ES-I3 (cell line): ENCODE data around the gene FUNDC2.

Experiments
- H3K36me3 ChIP-seq: 2 replicates; pipeline ENCODE4 v1.6.1; 2013; ENCODE audit warnings: mild to moderate bottlenecking, low read length, control low read depth, moderate library complexity; ENCODE audit not compliant: insufficient read depth
- H3K4me1 ChIP-seq: 2 replicates; pipeline ENCODE4 v1.6.1; 2013; ENCODE audit warnings: mild to moderate bottlenecking, control low read depth, low read length; ENCODE audit not compliant: insufficient read depth
- H3K9ac ChIP-seq: 2 replicates; pipeline ENCODE4 v1.6.1; 2013; ENCODE audit warnings: low read depth, mild to moderate bottlenecking, low read length, moderate library complexity
- H3K9me3 ChIP-seq: 2 replicates; pipeline ENCODE4 v1.6.1; 2013; ENCODE audit warnings: mild to moderate bottlenecking, low read length, moderate library complexity; ENCODE audit not compliant: control insufficient read depth, insufficient read depth

FUNDC2 gene, protein sequence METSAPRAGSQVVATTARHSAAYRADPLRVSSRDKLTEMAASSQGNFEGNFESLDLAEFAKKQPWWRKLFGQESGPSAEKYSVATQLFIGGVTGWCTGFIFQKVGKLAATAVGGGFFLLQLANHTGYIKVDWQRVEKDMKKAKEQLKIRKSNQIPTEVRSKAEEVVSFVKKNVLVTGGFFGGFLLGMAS

GRCh38 chrX:155026727-155027508 lies at the start of gene FUNDC2:
Gene FUNDC2 (plus strand): TSS chrX:155026844. CDS start chrX:155026939, 95 bp downstream.
- H3K36me3 ChIP-seq = no peaks in the 10 kb centered on the region
- no peaks in the 10 kb centered on the region for H3K4me1 ChIP-seq
- no peaks in the 10 kb centered on the region for H3K9me3 ChIP-seq
- peak within 1 kb of the TSS; percentile 74 for H3K9ac ChIP-seq

- no peaks in the 10 kb centered on the region; the same call in 1 of the 2 replicates for H3K4me1 ChIP-seq
- no peak overlapping the region for H3K9ac ChIP-seq
- no peaks in the 10 kb centered on the region; the same call in 1 of the 2 replicates for H3K9me3 ChIP-seq
- no peaks in the 10 kb centered on the region for H3K36me3 ChIP-seq
These were observed 47.0 kb upstream of the FUNDC2 start for GRCh38 chrX:154979629-154980028.

- no peaks in the 10 kb centered on the region for H3K36me3 ChIP-seq
- H3K4me1 ChIP-seq = no peaks in the 10 kb centered on the region; the same call in 1 of the 2 replicates
- H3K9ac ChIP-seq = no peak overlapping the region; the same call in 1 of the 2 replicates
- no peaks in the 10 kb centered on the region; the same call in 1 of the 2 replicates for H3K9me3 ChIP-seq
These were observed 46.1 kb upstream of the FUNDC2 start for GRCh38 chrX:154980330-154981115.

- H3K9me3 ChIP-seq = no peaks in the 10 kb centered on the region; the same call in 1 of the 2 replicates
- no peaks in the 10 kb centered on the region; the same call in 1 of the 2 replicates for H3K4me1 ChIP-seq
- H3K36me3 ChIP-seq = no peaks in the 10 kb centered on the region
- H3K9ac ChIP-seq = no peak overlapping the region
These were observed 45.6 kb upstream of the FUNDC2 start for GRCh38 chrX:154981116-154981411.

DNA sequence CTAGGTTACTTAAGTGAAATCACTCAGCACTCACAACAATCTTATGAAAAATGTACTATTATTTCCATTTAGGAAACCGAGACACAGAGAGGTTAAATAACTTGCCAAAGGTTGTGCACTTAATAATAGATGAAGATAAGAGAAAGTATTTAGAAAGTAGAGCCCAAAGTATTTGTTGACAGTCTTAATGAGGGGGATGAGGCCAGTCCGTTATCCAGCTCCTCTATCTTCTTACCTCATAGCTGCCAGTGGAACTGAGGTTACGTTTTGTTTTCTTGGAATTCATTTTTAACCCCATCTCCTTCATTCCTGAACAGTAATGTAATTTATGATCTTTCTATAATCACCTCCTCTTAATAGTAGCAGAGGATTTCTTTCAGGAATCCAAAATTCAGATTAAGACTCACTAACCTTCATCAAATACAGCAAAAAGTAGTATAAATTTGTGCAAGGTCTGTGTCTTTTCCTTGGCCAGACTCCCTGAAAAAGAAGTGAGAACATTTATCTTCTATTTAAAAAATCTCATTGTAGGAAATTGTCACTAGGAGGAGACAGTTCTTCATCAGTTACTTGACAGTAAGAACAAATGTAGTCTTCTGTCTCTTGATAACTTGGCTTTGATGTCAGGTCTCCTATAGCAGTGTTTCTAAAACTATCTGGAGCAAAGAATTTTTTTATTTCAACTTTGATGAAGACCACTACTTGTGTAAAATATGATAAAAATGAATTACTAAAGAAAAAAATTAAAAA lies 39.6 kb upstream of the FUNDC2 start:
- Histone ChIP-seq H3K36me3 (no peaks in the 10 kb centered on the region), H3K9ac (no peak overlapping the region), H3K9me3 (no peaks in the 10 kb centered on the region), H3K4me1 (no peaks in the 10 kb centered on the region)

DNA sequence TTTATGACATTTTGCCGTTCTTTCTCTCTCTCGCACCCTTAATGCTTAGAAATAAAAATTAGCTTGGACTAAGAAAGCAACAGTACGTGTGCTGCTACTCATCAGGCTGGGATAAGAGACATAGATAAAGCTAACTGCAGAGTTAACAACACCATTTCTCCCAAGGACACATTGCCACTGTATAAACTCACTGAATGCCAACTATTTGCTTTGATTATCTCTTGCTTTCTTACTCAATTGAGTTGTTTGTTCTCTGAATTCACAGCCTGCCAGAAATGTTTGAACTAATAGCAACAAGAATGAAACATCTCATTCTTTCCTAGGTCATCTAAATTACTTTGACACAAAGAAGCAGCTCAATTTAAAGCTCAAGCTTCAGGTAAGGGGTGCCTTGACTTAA lies 38.7 kb upstream of the FUNDC2 start:
- no peak overlapping the region for H3K9ac ChIP-seq
- H3K4me1 ChIP-seq = no peaks in the 10 kb centered on the region
- H3K36me3 ChIP-seq = no peaks in the 10 kb centered on the region
- H3K9me3 ChIP-seq = no peaks in the 10 kb centered on the region

DNA sequence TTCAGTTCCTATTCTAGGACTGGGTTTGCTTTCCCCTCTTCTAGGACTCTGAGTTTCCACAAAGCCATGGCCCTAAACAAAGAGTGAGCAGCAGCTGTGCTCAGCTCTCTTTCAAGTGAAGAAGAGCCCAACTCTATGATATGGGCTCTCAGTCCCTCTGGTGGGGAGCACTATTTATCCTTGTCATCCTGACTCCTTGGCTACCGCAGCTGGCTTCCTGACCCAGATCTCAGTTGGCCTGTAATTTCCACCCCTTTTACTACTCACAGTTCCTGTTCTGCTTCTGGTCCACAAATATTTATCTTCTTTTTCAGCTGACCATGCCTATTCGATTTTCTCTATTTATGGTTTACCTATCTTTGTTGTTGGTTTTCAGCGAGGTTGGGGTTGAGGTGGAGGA lies 37.9 kb upstream of the FUNDC2 start:
- Histone ChIP-seq H3K9ac (no peak overlapping the region), H3K36me3 (no peaks in the 10 kb centered on the region), H3K4me1 (no peaks in the 10 kb centered on the region), H3K9me3 (no peaks in the 10 kb centered on the region)

- Histone ChIP-seq H3K4me1 (no peaks in the 10 kb centered on the region), H3K36me3 (no peaks in the 10 kb centered on the region), H3K9ac (no peak overlapping the region), H3K9me3 (no peaks in the 10 kb centered on the region)
These were observed 36.1 kb upstream of the FUNDC2 start for GRCh38 chrX:154990496-154990895.

- Histone ChIP-seq H3K9me3 (no peaks in the 10 kb centered on the region), H3K4me1 (no peaks in the 10 kb centered on the region), H3K9ac (no peak overlapping the region), H3K36me3 (no peaks in the 10 kb centered on the region)
These were observed 35.6 kb upstream of the FUNDC2 start for GRCh38 chrX:154991039-154991438.

DNA sequence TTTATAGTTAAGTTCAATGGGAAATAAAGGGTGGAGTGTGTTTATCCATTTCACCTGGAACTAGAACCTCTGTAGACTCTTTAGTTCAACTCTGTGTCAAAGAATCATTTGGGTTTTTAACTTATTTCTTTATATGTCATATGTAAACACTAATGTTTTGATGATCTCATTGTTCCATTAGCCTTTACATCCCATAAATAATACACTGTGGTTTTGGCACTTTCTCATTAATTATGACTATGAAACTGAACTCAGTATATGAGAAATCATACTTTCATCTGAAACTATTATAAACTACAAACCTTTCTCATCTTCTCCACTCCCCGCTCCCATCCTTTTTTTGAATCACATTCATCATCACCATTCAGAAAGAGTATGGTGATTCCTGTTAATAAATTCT lies 35.2 kb upstream of the FUNDC2 start:
- no peak overlapping the region for H3K9ac ChIP-seq
- H3K36me3 ChIP-seq = no peaks in the 10 kb centered on the region
- H3K9me3 ChIP-seq = no peaks in the 10 kb centered on the region
- H3K4me1 ChIP-seq = no peaks in the 10 kb centered on the region

GRCh38 chrX:154998204-154998880 lies 28.3 kb upstream of the FUNDC2 start:
- no peak overlapping the region for H3K9ac ChIP-seq
- no peaks in the 10 kb centered on the region for H3K36me3 ChIP-seq
- no peaks in the 10 kb centered on the region for H3K9me3 ChIP-seq
- H3K4me1 ChIP-seq = no peaks in the 10 kb centered on the region

DNA sequence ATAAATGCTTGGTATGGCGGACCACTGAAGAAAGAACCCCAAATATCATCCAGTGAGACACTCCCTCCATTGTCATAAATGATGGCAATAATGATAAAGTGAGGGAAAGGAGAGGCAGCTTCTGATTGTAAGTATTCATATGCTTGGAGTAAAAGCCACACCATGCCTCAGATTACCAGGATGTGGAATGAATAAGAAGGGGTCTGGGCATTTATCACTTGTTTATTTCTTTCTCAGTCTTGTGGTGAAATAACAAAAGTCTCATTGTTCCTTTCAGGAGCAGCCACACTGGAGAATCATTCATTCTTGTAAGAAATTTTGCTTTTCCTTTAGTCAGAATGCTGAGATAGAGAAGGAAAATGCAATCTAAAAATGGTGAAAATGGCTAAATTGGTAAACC lies 25.8 kb upstream of the FUNDC2 start:
- H3K9ac ChIP-seq = no peak overlapping the region

GRCh38 chrX:155001873-155002272 lies 24.8 kb upstream of the FUNDC2 start:
- no peaks in the 10 kb centered on the region for H3K36me3 ChIP-seq
- no peaks in the 10 kb centered on the region for H3K9me3 ChIP-seq
- no peaks in the 10 kb centered on the region for H3K4me1 ChIP-seq
- no peak overlapping the region for H3K9ac ChIP-seq

More for the DNA sequence above, 25.8 kb upstream of the FUNDC2 start:
- Histone ChIP-seq H3K4me1 (no peaks in the 10 kb centered on the region), H3K9me3 (no peaks in the 10 kb centered on the region), H3K36me3 (no peaks in the 10 kb centered on the region)

GRCh38 chrX:155005190-155005589 lies 21.5 kb upstream of the FUNDC2 start:
- Histone ChIP-seq H3K9ac (no peak overlapping the region), H3K4me1 (no peaks in the 10 kb centered on the region), H3K36me3 (no peaks in the 10 kb centered on the region), H3K9me3 (no peaks in the 10 kb centered on the region)
